Kidney (tissue), 14 donors: Measurements from ENCODE around the gene KRTAP12-3. TPM values are rescaled to one million over a fixed set of nuclear protein-coding genes. Genes with fewer than 3 reads are reported as not detected.
"Not testable (repeated sequence)": the region's sequence is repeated elsewhere in the genome, so short reads cannot be mapped to it uniquely, and the experiment has no call there.

Experiments used
- DNase-seq, 5 donors: peaks; one replicate each; pipeline ENCODE4 v3.0.0-alpha.2; 2013 to 2020
- FAIRE-seq: peaks from 2 replicates; lab custom pipeline; 2012; peaks lifted over from hg19 to GRCh38; lab: Jason Lieb, UNC
- H3K27ac ChIP-seq, 2 donors: one replicate each; pipeline ENCODE4 v1.7.0; 2013; ENCODE audit warnings: low read depth in 2 of 2, low read length in 2 of 2, inconsistent platforms in 1 of 2
- H3K27me3 ChIP-seq: one replicate; pipeline ENCODE4 v1.7.1; 2013; ENCODE audit warnings: low read length, inconsistent platforms; ENCODE audit not compliant: control insufficient read depth, insufficient read depth
- H3K36me3 ChIP-seq, 3 donors: one replicate each; pipeline versions ENCODE4 v1.7.0 to v1.7.1; 2013; ENCODE audit warnings: low read length in 3 of 3, control low read depth in 1 of 3, inconsistent platforms in 1 of 3; ENCODE audit not compliant: insufficient read depth in 3 of 3, control insufficient read depth in 2 of 3
- H3K4me1 ChIP-seq, 3 donors: one replicate each; pipeline versions ENCODE4 v1.7.0 to v1.7.1; 2013; ENCODE audit warnings: low read length in 3 of 3, inconsistent platforms in 1 of 3, low read depth in 1 of 3; ENCODE audit not compliant: control insufficient read depth in 2 of 3, insufficient read depth in 2 of 3
- H3K4me3 ChIP-seq, 3 donors: one replicate each; pipeline versions ENCODE4 v1.7.0 to v1.8.1; 2013; ENCODE audit warnings: low read length in 3 of 3, control low read depth in 1 of 3, inconsistent platforms in 1 of 3
- H3K9ac ChIP-seq, 3 donors: one replicate each; pipeline versions ENCODE4 v1.7.0 to v1.7.1; 2013; ENCODE audit warnings: low read length in 3 of 3, control low read depth in 1 of 3, inconsistent platforms in 1 of 3
- H3K9me3 ChIP-seq, 3 donors: one replicate each; pipeline versions ENCODE4 v1.7.0 to v1.7.1; 2013; ENCODE audit warnings: low read length in 3 of 3, control low read depth in 1 of 3, inconsistent platforms in 1 of 3; ENCODE audit not compliant: control insufficient read depth in 2 of 3, insufficient read depth in 1 of 3
- intact Hi-C: fragments of 100-400 bp; cut with DNase I; formaldehyde crosslinking; loops from one replicate; pipeline ENCODE4 v1.11.1; 2022
- polyA plus RNA-seq: library from polyadenylated mRNA; stranded (reverse); fragments of 350-450 nt; fragmentation: Illumina TruSeq; extraction: RNeasy Lipid Tissue Mini Kit (QIAGEN cat#74804); gene quantifications from one replicate; pipeline ENCODE4 v1.2.3, GENCODE V29; 2014; ENCODE audit warnings: low read depth, low replicate concordance; ENCODE audit not compliant: insufficient read depth
- total RNA-seq: library from RNA; stranded (reverse); fragmentation: NEBNext Ultra II Directional; extraction: Animal tissue kit (Norgen Biotek cat#: 25700); gene quantifications from one replicate; pipeline ENCODE4 v1.2.1, GENCODE V29; 2021
- TF ChIP-seq, protein P1 (sequence below): IDR thresholded peaks from 3 replicates; pipeline ENCODE4 v1.5.1; 2012; ENCODE audit warnings: mild to moderate bottlenecking, moderate library complexity, borderline replicate concordance; ENCODE audit not compliant: insufficient read depth; ENCODE audit errors: extremely low read depth
- donor health status: control.
- donor health status: control.
- donor health status: control.
- donor health status: control.
- donor health status: control.
- donor health status: DM: yes; HTN: yes; CAD: no.
- donor health status: Normal renal cell carcinoma (clear cell type).

The KRTAP12-3 gene
- total and polyA plus RNA-seq, 2 donors from 2014 or later, result not detected

DNA sequence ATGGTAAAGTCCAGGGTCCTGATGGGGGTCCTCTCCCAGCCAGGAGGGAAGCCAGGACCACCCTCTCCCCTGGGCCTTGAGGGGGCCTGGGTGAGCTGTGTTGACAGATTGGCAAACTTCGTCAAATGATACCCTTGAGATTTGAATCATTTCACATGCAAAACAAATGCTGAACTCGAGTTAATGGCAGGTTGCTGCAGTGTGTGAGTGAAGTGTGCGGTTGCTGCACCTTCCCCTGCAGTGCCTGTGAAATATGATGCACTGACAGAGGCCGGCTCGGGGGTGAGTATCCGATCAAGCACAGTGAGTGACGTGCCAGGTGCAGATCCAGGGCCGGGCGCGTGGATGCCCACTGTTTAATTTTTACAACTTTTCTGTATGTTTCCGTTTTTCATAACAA is 29.9 kb downstream of the KRTAP12-3 start:
- intact Hi-C loops, result no loop called here
- Histone ChIP-seq H3K27me3 (no peaks in the 10 kb centered on the region), H3K4me3 (no peak overlapping the region), H3K9me3 (peaks cover 0 to 5% (median under 1%) of the 10 kb centered on the region in 3 donors), H3K27ac (no peak overlapping the region), H3K9ac (no peak overlapping the region), H3K36me3 (no peaks in the 10 kb centered on the region), H3K4me1 (no peaks in the 10 kb centered on the region)
- no peak for FAIRE-seq
- DNase-seq, result peak in 4 of 5 donors; percentile 26 to 53 (median 44)
- TF ChIP-seq, protein P1, sequence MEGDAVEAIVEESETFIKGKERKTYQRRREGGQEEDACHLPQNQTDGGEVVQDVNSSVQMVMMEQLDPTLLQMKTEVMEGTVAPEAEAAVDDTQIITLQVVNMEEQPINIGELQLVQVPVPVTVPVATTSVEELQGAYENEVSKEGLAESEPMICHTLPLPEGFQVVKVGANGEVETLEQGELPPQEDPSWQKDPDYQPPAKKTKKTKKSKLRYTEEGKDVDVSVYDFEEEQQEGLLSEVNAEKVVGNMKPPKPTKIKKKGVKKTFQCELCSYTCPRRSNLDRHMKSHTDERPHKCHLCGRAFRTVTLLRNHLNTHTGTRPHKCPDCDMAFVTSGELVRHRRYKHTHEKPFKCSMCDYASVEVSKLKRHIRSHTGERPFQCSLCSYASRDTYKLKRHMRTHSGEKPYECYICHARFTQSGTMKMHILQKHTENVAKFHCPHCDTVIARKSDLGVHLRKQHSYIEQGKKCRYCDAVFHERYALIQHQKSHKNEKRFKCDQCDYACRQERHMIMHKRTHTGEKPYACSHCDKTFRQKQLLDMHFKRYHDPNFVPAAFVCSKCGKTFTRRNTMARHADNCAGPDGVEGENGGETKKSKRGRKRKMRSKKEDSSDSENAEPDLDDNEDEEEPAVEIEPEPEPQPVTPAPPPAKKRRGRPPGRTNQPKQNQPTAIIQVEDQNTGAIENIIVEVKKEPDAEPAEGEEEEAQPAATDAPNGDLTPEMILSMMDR, result no peak

DNA sequence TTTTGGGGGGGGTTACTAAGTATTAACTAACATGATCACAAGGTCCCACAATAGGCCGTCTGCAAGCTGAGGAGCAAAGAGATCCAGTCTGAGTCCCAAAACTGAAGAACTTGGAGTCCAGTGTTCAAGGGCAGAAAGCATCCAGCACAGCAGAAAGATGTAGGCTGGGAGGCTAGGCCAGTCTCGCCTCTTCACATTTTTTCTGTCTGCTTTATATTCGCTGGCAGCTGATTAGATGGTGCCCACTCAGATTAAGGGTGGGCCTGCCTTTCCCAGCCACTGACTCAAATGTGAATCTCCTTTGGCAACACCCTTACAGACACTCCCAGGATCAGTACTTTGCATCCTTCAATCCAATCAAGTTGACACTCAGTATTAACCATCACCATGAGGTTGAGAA is 32.0 kb downstream of the KRTAP12-3 start:
- H3K9ac ChIP-seq, H3K27ac ChIP-seq, H3K4me3 ChIP-seq, DNase-seq, intact Hi-C loops, H3K9me3 ChIP-seq, H3K4me1 ChIP-seq, H3K36me3 ChIP-seq, FAIRE-seq, H3K27me3 ChIP-seq: not testable (repeated sequence)

DNA sequence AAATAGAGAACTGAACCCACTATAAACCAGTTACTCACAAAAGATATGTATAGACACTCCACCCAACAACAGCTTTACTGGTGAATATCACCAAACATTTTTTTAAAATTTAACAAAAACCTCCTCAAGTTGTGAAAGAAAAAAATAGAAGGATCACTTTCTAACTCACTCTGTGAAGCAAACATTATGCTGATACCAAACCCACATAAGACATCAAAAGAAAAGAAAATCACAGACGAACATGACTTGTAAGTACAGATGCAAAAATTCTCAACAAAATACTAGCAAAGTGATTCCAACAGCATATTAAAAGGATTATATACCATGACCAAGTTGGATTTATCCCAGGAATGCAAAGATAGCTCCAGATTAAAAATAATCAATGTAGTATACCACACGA is 34.0 kb downstream of the KRTAP12-3 start:
- no peak for FAIRE-seq
- Histone ChIP-seq H3K36me3 (no peaks in the 10 kb centered on the region), H3K4me3 (no peak overlapping the region), H3K4me1 (no peaks in the 10 kb centered on the region), H3K27ac (no peak overlapping the region), H3K9ac (no peak overlapping the region), H3K9me3 (peaks cover 0 to 10% (median 8%) of the 10 kb centered on the region in 3 donors), H3K27me3 (no peaks in the 10 kb centered on the region)
- TF ChIP-seq, protein P1, result no peak
- intact Hi-C loops, result no loop called here
- no peak for DNase-seq

DNA sequence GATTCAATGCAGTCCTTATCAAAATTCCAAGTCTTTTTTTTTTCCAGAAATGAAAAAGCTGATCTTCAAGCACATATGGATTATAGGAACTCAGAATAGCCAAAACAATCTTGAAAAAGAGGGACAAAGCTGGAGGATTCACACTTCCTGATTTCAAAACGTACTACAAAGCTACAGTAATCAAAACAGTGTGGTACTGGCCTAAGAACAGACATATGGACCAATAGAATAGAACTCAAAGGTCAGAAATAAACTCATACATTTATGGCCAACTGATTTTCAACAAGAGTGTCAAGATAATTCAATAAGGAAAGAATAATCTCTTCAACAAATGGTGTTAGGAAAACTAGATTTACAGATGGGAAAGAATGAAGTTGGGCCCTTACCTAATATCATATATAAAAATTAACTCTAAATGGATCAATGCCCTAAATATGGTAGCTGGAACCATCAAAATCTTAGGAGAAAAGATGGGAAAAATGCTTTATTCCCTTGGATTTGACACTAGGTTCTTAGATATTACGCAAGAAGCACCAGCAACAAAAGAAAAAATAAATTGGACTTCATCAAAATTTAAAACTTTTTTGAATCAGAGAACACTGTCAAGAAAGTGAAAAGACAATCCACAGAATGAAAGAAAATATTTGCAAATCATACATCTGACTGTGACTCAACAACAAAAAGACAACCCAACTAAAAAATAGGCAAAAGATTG is 35.2 kb downstream of the KRTAP12-3 start:
- Histone ChIP-seq H3K27ac (no peak overlapping the region), H3K9ac (no peak overlapping the region), H3K9me3 (peaks cover 0 to 10% (median 8%) of the 10 kb centered on the region in 3 donors), H3K4me1 (no peaks in the 10 kb centered on the region), H3K36me3 (no peaks in the 10 kb centered on the region), H3K4me3 (no peak overlapping the region), H3K27me3 (no peaks in the 10 kb centered on the region)
- TF ChIP-seq, protein P1, result no peak
- intact Hi-C loops, result no loop called here
- DNase-seq (no peak), FAIRE-seq (no peak)
